ENCODE results near the gene CELF2.

- no peak for TF ChIP-seq CTCF (IDR thresholded peaks at IDR 0.05; ENCODE audit: low read depth, low read length, poor library complexity, severe bottlenecking)
- no peak for TF ChIP-seq EZH2phosphoT487 (IDR thresholded peaks at IDR 0.05; ENCODE audit: borderline replicate concordance, low read length)
Observed at GRCh38 chr10:11325817-11326216, 308.1 kb downstream of the CELF2 start.

All from DOHH2 (cell line).